Astrocyte (in vitro differentiated cells and primary cell): Measurements from ENCODE around the gene ACD. TPM values are rescaled to one million over a fixed set of nuclear protein-coding genes. Genes with fewer than 3 reads are reported as not detected.

Experiments
- DNase-seq: peaks from one replicate; pipeline ENCODE4 v3.0.0-alpha.2; 2010; ENCODE audit warnings: low read depth
- FAIRE-seq: peaks from 2 replicates; lab custom pipeline; 2011; peaks lifted over from hg19 to GRCh38; lab: Jason Lieb, UNC
- H2AFZ ChIP-seq: 2 replicates; pipeline ENCODE4 v1.6.0; 2012; ENCODE audit warnings: low read depth, low read length, inconsistent platforms
- H3K27ac ChIP-seq: 2 replicates; pipeline ENCODE4 v1.5.1; 2011; ENCODE audit warnings: low read depth, low read length, inconsistent platforms
- H3K27me3 ChIP-seq: 2 replicates; pipeline ENCODE4 v1.6.0; 2011; ENCODE audit warnings: low read length, inconsistent platforms; ENCODE audit not compliant: insufficient read depth
- H3K36me3 ChIP-seq: 2 replicates; pipeline ENCODE4 v1.5.1; 2011; ENCODE audit warnings: low read length, inconsistent platforms; ENCODE audit not compliant: insufficient read depth
- H3K4me1 ChIP-seq: 2 replicates; pipeline ENCODE4 v1.5.1; 2011; ENCODE audit warnings: low read length, inconsistent platforms; ENCODE audit not compliant: insufficient read depth
- H3K4me2 ChIP-seq: 2 replicates; pipeline ENCODE4 v1.6.0; 2012; ENCODE audit warnings: low read length, inconsistent platforms
- H3K4me3 ChIP-seq: 2 replicates; pipeline ENCODE4 v1.5.1; 2011; ENCODE audit warnings: low read depth, mild to moderate bottlenecking, low read length, inconsistent platforms; ENCODE audit not compliant: insufficient read depth
- H3K79me2 ChIP-seq: 2 replicates; pipeline ENCODE4 v1.6.0; 2012; ENCODE audit warnings: mild to moderate bottlenecking, low read length, inconsistent platforms; ENCODE audit not compliant: insufficient read depth
- H3K9ac ChIP-seq: 2 replicates; pipeline ENCODE4 v1.6.0; 2012; ENCODE audit warnings: mild to moderate bottlenecking, low read length, inconsistent platforms
- H3K9me3 ChIP-seq: 2 replicates; pipeline ENCODE4 v1.5.1; 2012; ENCODE audit warnings: low read depth, mild to moderate bottlenecking, low read length, inconsistent platforms; ENCODE audit not compliant: insufficient read depth
- H4K20me1 ChIP-seq: 2 replicates; pipeline ENCODE4 v1.6.0; 2012; ENCODE audit warnings: low read length, inconsistent platforms; ENCODE audit not compliant: insufficient read depth
- H3K27ac Mint-ChIP-seq: one replicate; pipeline ENCODE4 v1.8.0; 2021; ENCODE audit warnings: mild to moderate bottlenecking, mixed read lengths; ENCODE audit not compliant: unreplicated experiment
- H3K27me3 Mint-ChIP-seq: one replicate; pipeline ENCODE4 v1.8.0; 2021; ENCODE audit warnings: low read depth, mixed read lengths; ENCODE audit not compliant: unreplicated experiment
- H3K36me3 Mint-ChIP-seq: one replicate; pipeline ENCODE4 v1.8.0; 2021; ENCODE audit warnings: low read depth, mixed read lengths; ENCODE audit not compliant: unreplicated experiment
- H3K4me1 Mint-ChIP-seq: one replicate; pipeline ENCODE4 v1.8.0; 2021; ENCODE audit warnings: low read depth, mixed read lengths; ENCODE audit not compliant: unreplicated experiment
- H3K4me3 Mint-ChIP-seq: one replicate; pipeline ENCODE4 v1.8.0; 2021; ENCODE audit warnings: mild to moderate bottlenecking, moderate library complexity, mixed read lengths; ENCODE audit not compliant: unreplicated experiment
- H3K9me3 Mint-ChIP-seq: one replicate; pipeline ENCODE4 v1.8.0; 2021; ENCODE audit warnings: mild to moderate bottlenecking, mixed read lengths; ENCODE audit not compliant: unreplicated experiment
- CTCF ChIP-seq: IDR thresholded peaks from 2 replicates; pipeline ENCODE4 v1.5.1; 2011; ENCODE audit warnings: low read depth, mild to moderate bottlenecking, inconsistent platforms, low read length, moderate library complexity; ENCODE audit not compliant: insufficient read depth
- EZH2 ChIP-seq: IDR thresholded peaks from 2 replicates; pipeline ENCODE4 v1.6.1; 2012; ENCODE audit warnings: mild to moderate bottlenecking, low read length, inconsistent platforms; ENCODE audit not compliant: insufficient read depth
- total RNA-seq: library from RNA; stranded (reverse); gene quantifications from 2 replicates; pipeline ENCODE4 v1.2.1, GENCODE V29; 2021

Gene ACD
- total RNA-seq, 1 donor from 2014 or later, result 11.8 TPM

GRCh38 chr16:67672306-67672705 lies 12.2 kb upstream of the ACD start:
- H3K27ac ChIP-seq, result no peak overlapping the region
- no peak overlapping the region for H2AFZ ChIP-seq
- Mint-ChIP-seq H3K27ac (no peak overlapping the region), H3K4me3 (no peak overlapping the region), H3K27me3 (no peaks in the 10 kb centered on the region), H3K4me1 (no peaks in the 10 kb centered on the region), H3K36me3 (peaks cover 8% of the 10 kb centered on the region), H3K9me3 (no peaks in the 10 kb centered on the region)
- H3K9ac ChIP-seq, result no peak overlapping the region
- no peak for FAIRE-seq
- H3K27me3 ChIP-seq, result no peaks in the 10 kb centered on the region
- H3K36me3 ChIP-seq, result no peaks in the 10 kb centered on the region
- H3K4me1 ChIP-seq, result peaks cover 15% of the 10 kb centered on the region
- no peak overlapping the region for H3K4me2 ChIP-seq
- H4K20me1 ChIP-seq, result peaks cover 7% of the 10 kb centered on the region
- H3K4me3 ChIP-seq, result no peak overlapping the region
- TF ChIP-seq CTCF, result no peak
- TF ChIP-seq EZH2, result no peak
- no peaks in the 10 kb centered on the region for H3K9me3 ChIP-seq
- no peak for DNase-seq
- no peaks in the 10 kb centered on the region for H3K79me2 ChIP-seq

- H3K9me3 ChIP-seq, result no peaks in the 10 kb centered on the region
- H3K27ac ChIP-seq, result no peak overlapping the region
- H3K4me3 ChIP-seq, result no peak overlapping the region
- H3K36me3 ChIP-seq, result no peaks in the 10 kb centered on the region
- H3K4me3 Mint-ChIP-seq, result no peak overlapping the region
- H2AFZ ChIP-seq, result no peak overlapping the region
- DNase-seq (no peak), FAIRE-seq (no peak)
- no peak overlapping the region for H3K9ac ChIP-seq
- H3K79me2 ChIP-seq, result no peaks in the 10 kb centered on the region
- peaks cover 1% of the 10 kb centered on the region for H3K27me3 Mint-ChIP-seq
- H3K36me3 Mint-ChIP-seq, result peaks cover 5% of the 10 kb centered on the region
- H3K9me3 Mint-ChIP-seq, result no peaks in the 10 kb centered on the region
- peaks cover 23% of the 10 kb centered on the region for H3K4me1 ChIP-seq
- no peaks in the 10 kb centered on the region for H3K27me3 ChIP-seq
- H3K27ac Mint-ChIP-seq, result peak overlapping the region; percentile 26
- peaks cover 4% of the 10 kb centered on the region for H4K20me1 ChIP-seq
- peaks cover 3% of the 10 kb centered on the region for H3K4me1 Mint-ChIP-seq
- no peak overlapping the region for H3K4me2 ChIP-seq
- TF ChIP-seq CTCF (no peak), EZH2 (no peak)
Observed at GRCh38 chr16:67669499-67670101, 9.5 kb upstream of the ACD start.

GRCh38 chr16:67668495-67669157 lies 8.6 kb upstream of the ACD start:
- H3K9me3 Mint-ChIP-seq, result no peaks in the 10 kb centered on the region
- H3K27ac ChIP-seq, result no peak overlapping the region
- no peaks in the 10 kb centered on the region for H3K27me3 ChIP-seq
- H3K27ac Mint-ChIP-seq, result no peak overlapping the region
- DNase-seq (no peak), FAIRE-seq (no peak)
- H3K4me1 ChIP-seq, result peaks cover 23% of the 10 kb centered on the region
- no peaks in the 10 kb centered on the region for H3K79me2 ChIP-seq
- no peak overlapping the region for H2AFZ ChIP-seq
- no peak overlapping the region for H3K4me3 ChIP-seq
- peaks cover 6% of the 10 kb centered on the region for H3K27me3 Mint-ChIP-seq
- H3K36me3 ChIP-seq, result no peaks in the 10 kb centered on the region
- TF ChIP-seq CTCF (peak; percentile 20), EZH2 (no peak)
- H3K36me3 Mint-ChIP-seq, result peaks cover 7% of the 10 kb centered on the region
- H3K9me3 ChIP-seq, result no peaks in the 10 kb centered on the region
- no peak overlapping the region for H3K4me2 ChIP-seq
- peaks cover 3% of the 10 kb centered on the region for H3K4me1 Mint-ChIP-seq
- H4K20me1 ChIP-seq, result peaks cover 4% of the 10 kb centered on the region
- peak overlapping the region; percentile 23 for H3K4me3 Mint-ChIP-seq
- no peak overlapping the region for H3K9ac ChIP-seq
